Astrocyte (in vitro differentiated cells and primary cell): ENCODE results near the gene NBPF12.
"Not testable (repeated sequence)": the region's sequence is repeated elsewhere in the genome, so short reads cannot be mapped to it uniquely, and the experiment has no call there.

ENCODE experiments used
- CTCF ChIP-seq: IDR thresholded peaks from 2 replicates; pipeline ENCODE4 v1.5.1; 2011; ENCODE audit warnings: low read depth, mild to moderate bottlenecking, inconsistent platforms, low read length, moderate library complexity; ENCODE audit not compliant: insufficient read depth
- EZH2 ChIP-seq: IDR thresholded peaks from 2 replicates; pipeline ENCODE4 v1.6.1; 2012; ENCODE audit warnings: mild to moderate bottlenecking, low read length, inconsistent platforms; ENCODE audit not compliant: insufficient read depth

DNA sequence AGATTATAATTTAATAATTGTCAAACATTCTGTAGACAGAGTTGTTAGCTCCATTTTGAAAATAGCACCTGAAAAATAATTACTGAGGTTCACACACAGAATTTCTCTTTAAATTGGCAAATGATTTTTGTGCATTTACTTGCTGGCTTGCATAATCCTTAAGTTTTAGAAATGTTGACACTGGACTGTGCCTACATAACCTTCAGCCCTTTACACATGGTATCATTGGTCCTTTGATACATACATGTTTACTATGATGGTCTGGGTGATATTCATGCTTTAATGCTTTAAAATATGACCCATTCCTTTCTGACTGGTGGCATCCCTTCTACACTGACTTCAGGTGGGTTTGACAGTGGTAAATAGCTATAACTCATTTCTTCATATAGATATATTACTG is 17.3 kb upstream of the NBPF12 start:
- TF ChIP-seq CTCF, EZH2: not testable (repeated sequence)
